ENCODE results near the gene CTNNA2.

The CTNNA2 gene

GRCh38 chr2:80363330-80363729 lies 850.5 kb downstream of the CTNNA2 start:
- no peak for DNase-seq

GRCh38 chr2:80363791-80364349 lies 851.0 kb downstream of the CTNNA2 start:
- no peak for DNase-seq

DNA sequence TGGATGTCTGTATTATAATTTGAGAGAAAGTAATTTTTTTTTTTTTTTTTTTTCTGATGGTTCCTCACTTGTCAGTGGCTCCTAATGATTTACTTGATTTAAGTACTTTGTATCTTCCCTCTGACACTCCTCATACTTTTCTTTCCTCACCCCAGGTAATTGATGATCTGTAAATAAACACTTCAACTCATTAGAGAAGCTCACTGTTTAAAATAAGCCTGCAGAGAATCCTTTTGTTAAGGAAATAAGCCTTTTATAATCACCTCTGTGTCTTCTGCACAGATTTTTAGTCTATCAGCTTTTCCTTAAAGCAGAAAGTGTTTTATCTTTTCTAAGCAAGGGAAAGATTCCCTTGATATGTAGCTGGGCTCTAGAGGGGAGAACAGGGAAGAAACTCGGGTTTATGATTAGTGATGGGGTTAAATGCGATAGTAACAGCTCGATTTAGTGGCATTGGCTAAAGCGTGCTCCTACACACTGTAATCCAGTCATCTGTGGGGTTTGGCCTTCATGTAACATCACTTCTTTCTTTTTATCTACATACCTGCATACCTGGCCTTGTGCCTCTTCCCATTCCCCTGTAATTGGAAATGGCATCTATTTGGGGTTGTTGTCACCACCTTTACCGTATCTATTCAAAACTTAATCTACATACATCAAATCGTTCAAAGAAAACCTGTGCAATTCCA lies 851.8 kb downstream of the CTNNA2 start:
- no peak for DNase-seq

DNA sequence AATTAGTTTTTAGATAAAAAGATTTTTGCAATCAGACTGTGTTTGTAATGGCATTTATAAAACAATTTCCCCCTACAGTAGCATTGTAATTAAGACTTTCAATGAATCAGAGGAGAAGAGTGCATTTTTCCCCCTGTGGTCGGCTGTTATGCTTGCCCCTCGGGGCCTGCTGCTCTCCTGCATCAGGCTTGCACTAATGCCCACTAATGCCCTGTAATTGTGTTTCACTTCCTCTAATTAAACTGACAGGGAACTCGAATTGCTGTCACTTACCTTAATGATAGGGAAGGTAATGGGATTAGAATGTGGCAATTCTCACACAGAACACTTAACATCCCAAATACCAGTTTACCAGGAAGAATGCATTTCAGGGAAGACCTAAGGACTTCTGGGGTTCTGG lies 852.9 kb downstream of the CTNNA2 start:
- DNase-seq: no peak

DNA sequence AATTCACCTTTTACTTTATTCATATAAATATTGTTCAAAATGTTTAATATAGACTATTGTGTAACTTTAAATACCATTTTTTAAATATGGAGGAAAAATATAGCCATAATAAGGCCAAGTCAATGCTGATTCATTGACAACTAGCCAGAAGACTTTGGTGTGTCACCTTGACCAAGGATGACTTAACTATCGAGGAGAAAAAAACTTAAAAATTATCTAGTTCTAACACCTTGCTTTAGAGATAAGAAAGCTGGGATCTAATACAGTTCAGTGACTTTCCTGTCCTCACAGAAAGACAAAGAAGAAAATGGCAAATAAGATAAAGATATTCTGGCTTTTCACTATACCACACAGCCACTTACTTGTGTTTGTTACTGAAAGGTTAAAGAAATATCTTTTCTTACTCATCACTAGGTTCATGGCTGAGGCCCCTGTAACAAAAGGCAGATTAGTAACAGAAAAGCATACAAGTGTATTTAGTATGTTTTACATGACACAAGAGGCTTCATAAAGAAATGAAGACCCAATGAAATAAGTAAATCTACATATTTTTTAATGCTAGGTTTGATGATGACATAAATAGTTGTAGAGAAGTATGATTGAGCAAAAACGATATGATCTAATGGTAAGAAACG lies 857.6 kb downstream of the CTNNA2 start:
- DNase-seq: no peak

- DNase-seq: no peak
Observed at GRCh38 chr2:80374105-80374504, 861.3 kb downstream of the CTNNA2 start.

GRCh38 chr2:80377071-80377470 lies 864.2 kb downstream of the CTNNA2 start:
- DNase-seq: no peak

- DNase-seq: no peak
Observed at GRCh38 chr2:80380736-80381135, 867.9 kb downstream of the CTNNA2 start.

DNA sequence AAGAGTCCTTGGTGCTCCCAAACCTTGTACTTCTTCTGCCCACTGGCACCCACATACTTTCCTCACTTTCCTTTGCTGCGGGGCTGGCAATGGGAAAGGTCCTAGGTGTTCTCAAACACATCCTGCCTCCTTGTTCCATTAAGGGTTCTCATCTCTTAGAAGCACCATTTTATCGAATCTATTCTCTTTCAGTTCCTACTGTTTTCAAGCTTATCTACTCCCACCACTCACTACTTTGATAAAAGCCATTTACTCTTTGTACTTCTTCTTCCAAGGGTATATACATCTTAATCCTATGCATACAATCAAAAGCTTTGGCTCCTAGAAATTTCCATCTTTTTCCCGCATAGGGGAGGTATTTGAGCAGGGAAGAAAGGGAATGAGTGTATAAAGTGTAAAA lies 868.8 kb downstream of the CTNNA2 start:
- DNase-seq: no peak

- DNase-seq: no peak
Observed at GRCh38 chr2:80392441-80392840, 879.6 kb downstream of the CTNNA2 start.

DNA sequence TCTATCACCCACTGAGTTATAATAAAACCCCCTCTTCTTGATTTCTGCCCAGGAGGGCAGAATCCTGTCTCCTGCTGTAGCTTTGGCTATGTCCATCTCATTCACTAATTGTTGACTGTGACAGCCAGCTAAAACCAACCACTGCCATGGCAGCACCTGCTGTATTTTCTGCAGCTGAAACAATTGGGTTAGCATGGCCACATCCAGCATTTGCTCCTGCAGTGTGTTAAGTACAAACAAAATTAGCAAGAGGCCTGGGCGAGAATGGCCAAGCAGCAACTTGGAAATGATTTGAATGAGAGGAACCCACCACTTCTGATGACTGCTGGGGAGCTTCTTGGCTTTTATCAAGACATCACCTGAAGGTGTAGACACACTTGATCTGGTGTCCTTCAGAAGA lies 881.1 kb downstream of the CTNNA2 start:
- no peak for DNase-seq

DNA sequence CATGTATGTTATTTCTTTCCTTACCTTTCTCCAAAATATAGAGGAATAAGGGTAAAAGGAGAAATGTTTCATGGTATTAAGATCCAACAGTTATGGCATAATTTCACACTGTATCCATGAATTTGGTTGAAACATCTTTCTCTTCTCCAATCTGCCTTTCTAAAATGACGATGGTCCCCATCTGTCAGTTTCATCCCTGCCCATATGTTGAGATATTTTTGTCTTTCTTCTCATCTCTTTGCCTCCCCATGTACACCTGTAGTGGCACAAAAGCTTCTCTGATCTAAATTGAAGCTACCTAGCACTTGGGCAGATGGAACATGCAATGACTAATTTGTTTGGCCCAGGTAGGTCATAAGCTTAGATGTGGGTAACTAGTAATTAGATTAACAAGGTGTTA lies 882.4 kb downstream of the CTNNA2 start:
- no peak for DNase-seq

DNA sequence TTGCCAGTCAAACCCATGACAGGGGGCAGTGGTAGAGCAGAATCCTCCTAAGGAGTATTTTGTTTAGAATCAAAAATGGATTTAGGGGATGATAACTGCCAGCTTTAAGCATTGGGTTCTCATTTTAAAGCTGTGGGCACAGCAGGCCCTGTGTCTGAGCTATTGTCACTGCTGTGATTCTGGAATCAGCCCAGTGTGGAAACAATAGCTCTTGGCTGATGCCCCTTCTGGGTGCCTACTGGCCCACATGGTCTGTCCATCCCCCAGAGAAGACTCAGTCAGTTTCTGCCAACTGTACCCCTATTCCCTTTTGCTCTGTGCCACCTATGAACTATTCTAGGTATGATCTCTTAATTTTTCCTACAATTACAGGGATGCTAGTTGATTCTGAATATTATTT lies 883.4 kb downstream of the CTNNA2 start:
- DNase-seq: no peak

DNA sequence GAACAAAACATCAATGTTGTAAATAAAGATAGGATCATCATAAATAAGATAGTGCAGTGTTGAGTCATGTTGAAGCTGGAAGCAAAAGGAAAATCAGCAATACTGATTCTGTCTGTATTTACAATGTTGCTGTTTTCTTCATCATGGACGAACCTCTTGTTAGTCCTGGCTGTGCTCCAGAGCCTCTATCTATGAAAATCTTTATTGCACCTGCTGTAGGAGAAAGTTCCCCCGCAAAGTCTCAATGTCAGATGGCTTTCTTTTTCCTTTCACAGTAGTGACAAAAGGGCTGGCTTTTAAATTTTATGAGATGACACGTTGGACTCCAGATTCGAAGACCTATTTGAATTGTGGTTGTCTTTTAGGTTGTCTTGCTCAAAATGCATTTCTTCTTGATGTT lies 890.2 kb downstream of the CTNNA2 start:
- DNase-seq: no peak

GRCh38 chr2:80407377-80407776 lies 894.5 kb downstream of the CTNNA2 start:
- DNase-seq: no peak

- no peak for DNase-seq
Observed at GRCh38 chr2:80410346-80410745, 897.5 kb downstream of the CTNNA2 start.

GRCh38 chr2:80413136-80413535 lies 900.3 kb downstream of the CTNNA2 start:
- DNase-seq: no peak

GRCh38 chr2:80417737-80418136 lies 904.9 kb downstream of the CTNNA2 start:
- no peak for DNase-seq

DNA sequence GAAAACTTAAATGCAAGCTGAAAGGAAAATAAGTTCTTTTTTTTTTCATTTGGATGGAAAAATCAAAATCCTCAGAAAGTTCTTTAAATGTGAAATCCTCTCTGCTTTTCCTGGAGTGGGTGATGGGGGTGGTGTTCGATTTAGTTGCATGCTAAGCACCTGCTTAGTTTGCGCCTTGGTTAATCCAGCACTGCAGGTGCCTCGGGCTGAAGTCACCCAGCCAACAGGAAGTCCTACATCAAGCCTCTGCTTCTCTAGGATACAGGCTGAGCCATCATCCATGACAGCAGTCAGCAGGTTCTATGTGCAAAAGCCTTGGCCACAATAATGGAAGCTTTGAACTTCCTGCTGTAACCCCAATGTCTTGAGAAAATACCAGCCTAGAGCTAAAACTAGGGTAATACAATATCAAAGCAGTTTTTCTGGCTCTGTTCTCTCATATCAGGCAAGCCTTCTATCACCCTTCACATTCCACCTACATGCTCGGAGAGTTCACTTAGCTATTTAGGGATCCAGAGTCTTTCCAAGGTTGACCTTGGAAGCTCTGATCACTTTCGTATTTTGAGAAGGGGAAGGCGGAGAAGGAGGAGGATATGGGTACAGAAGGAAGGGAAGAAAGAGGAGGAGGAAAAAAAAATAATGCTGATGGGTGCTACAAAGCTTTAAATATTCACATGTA lies 907.8 kb downstream of the CTNNA2 start:
- DNase-seq: no peak

DNA sequence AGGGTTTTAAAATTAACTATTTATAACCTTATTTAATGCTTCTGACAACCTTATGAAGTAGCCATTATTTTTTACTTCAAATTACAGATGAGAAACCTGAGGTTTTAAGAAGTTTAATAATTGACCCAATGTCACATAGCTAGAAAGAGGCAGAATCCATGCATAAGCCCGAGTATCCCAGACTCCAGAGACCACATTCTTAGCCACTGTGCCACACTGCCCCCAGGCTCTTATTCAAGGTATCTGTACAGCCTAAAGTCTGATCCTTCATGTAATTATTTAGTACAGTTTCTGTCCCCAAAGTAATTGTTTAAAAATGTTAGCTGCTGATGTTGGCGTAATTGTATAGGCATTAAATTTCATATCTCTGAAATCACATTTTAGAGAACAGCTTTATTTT lies 916.4 kb downstream of the CTNNA2 start:
- DNase-seq: no peak

GRCh38 chr2:80437959-80438358 lies 925.1 kb downstream of the CTNNA2 start:
- no peak for DNase-seq

GRCh38 chr2:80438686-80439085 lies 925.8 kb downstream of the CTNNA2 start:
- DNase-seq: no peak

GRCh38 chr2:80454628-80455027 lies 941.8 kb downstream of the CTNNA2 start:
- DNase-seq: no peak

- no peak for DNase-seq
Observed at GRCh38 chr2:80459028-80459427, 946.2 kb downstream of the CTNNA2 start.

All from NCI-H510A (cell line).